ENCODE results near the gene HOXD4. TPM values are rescaled to one million over a fixed set of nuclear protein-coding genes. Genes with fewer than 3 reads are reported as not detected.

HOXD4 gene
- total and polyA plus RNA-seq, 3 experiments from 2014 or later: not detected

- POLR2A ChIA-PET: interaction anchor here (0.7 kb wide), 1 partner anchor 285 kb away, joined by 3 read pairs; no protein-coding TSS in a partner anchor
- H3K27me3 Mint-ChIP-seq: peaks cover 85 to 93% of the 10 kb centered on the region in 2 donors
- no peak overlapping the region for H3K27ac Mint-ChIP-seq
- Histone ChIP-seq H3K36me3 (ENCODE audit: insufficient read depth, low read length) (no peaks in the 10 kb centered on the region), H3K27ac (ENCODE audit: low read depth, low read length) (no peak overlapping the region), H3K4me1 (ENCODE audit: insufficient read depth, low read length) (peaks cover 29% of the 10 kb centered on the region), H3K4me3 (ENCODE audit: low read length) (no peak overlapping the region), H3K9me3 (ENCODE audit: low read length) (peaks cover 4% of the 10 kb centered on the region), H3K27me3 (ENCODE audit: insufficient read depth, low read length, poor library complexity, severe bottlenecking) (peaks cover 91% of the 10 kb centered on the region)
- peaks cover 12 to 32% (median 24%) of the 10 kb centered on the region in 5 donors for H3K9me3 Mint-ChIP-seq
- peaks cover 20 to 38% (median 38%) of the 10 kb centered on the region in 3 donors for H3K4me1 Mint-ChIP-seq
- H3K36me3 Mint-ChIP-seq: no peaks in the 10 kb centered on the region
- peak overlapping the region in 1 of 7 donors; percentile 64 for H3K4me3 Mint-ChIP-seq
- no peak for DNase-seq
- CTCF ChIA-PET: no interaction called here
Measured at GRCh38 chr2:176137906-176138305, 13.4 kb upstream of the HOXD4 start.

DNA sequence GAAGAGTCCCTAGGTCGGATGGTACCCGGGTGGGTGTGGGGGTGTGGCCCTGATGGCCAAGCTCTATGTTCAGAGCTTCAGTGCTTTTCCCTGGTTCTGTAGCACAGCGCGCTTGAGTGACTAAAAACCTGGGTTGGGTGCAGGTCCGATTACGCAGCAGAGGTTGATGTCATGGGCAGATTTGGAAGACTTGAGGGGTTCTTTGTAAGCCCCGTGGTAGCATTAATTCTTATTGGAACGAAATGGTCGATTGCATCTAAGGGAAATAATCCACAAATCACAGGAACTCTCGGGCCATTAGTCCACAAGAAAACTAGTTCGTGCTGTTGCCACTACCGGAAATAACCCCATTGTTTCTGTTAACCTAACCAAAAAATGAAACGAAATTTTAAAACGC is 12.8 kb upstream of the HOXD4 start:
- H3K27me3 Mint-ChIP-seq: peaks cover 81 to 93% of the 10 kb centered on the region in 2 donors

DNA sequence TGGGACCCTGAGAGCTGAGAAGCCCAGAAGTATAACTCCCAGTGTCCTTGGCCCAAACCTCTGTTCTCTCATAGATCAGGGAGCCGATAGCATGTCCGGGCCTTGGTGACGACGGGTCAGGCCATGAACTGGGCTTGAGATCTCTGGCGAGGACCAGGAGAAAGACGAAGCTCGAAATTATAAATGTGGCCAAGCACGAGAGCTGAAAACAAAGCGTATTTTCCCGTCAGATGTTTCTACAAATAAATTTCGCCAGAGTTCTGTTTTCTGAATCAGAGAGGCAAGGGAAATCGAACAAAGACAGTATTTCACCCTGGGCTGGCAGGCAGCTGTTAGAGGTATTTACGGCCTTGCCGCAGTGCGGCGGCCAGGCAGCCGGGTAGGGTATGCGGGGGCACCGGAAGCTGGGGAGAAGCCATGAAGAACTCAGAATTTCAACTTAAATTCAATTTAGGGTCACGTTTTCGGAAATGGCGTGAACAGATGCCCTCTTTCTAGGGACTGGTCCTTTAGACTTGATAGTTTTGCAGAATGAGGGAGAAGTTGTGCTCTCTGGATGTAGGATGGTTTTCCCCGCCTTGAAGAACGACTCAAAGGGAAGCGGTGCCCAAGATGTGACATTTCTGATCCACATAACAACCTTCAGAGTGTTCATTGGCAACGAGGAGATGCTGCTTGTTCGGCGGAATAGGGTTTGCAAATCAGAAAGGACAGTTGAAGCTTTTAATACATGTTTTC is 12.3 kb upstream of the HOXD4 start:
- CTCF ChIA-PET: interaction anchor here (0.6 to 3.6 kb wide), 5 partner anchors 12 to 498 kb away, joined by 3 to 19 read pairs (median 3); no protein-coding TSS in a partner anchor
- Mint-ChIP-seq H3K9me3 (peaks cover 12 to 30% (median 21%) of the 10 kb centered on the region in 5 donors), H3K27me3 (peaks cover 81 to 93% of the 10 kb centered on the region in 2 donors), H3K4me3 (peak overlapping the region in 4 of 7 donors; percentile 23 to 46 (median 42)), H3K27ac (peak overlapping the region in 3 of 8 donors; percentile 60 to 68 (median 67)), H3K4me1 (peaks cover 19 to 38% (median 38%) of the 10 kb centered on the region in 3 donors), H3K36me3 (no peaks in the 10 kb centered on the region)
- Histone ChIP-seq H3K27me3 (ENCODE audit: insufficient read depth, low read length, poor library complexity, severe bottlenecking) (peaks cover 91% of the 10 kb centered on the region), H3K4me1 (ENCODE audit: insufficient read depth, low read length) (peaks cover 29% of the 10 kb centered on the region), H3K4me3 (ENCODE audit: low read length) (no peak overlapping the region), H3K36me3 (ENCODE audit: insufficient read depth, low read length) (no peaks in the 10 kb centered on the region), H3K9me3 (ENCODE audit: low read length) (peaks cover 4% of the 10 kb centered on the region), H3K27ac (ENCODE audit: low read depth, low read length) (no peak overlapping the region)
- POLR2A ChIA-PET: no interaction called here
- no peak for DNase-seq

More for the DNA sequence above, 12.8 kb upstream of the HOXD4 start:
- no peaks in the 10 kb centered on the region for H3K36me3 ChIP-seq (ENCODE audit: insufficient read depth, low read length)
- H3K27me3 ChIP-seq (ENCODE audit: insufficient read depth, low read length, poor library complexity, severe bottlenecking): peaks cover 91% of the 10 kb centered on the region
- no peak overlapping the region for H3K4me3 ChIP-seq (ENCODE audit: low read length)
- CTCF ChIA-PET: interaction anchor here (2.5 to 3.6 kb wide), 2 partner anchors 11 to 316 kb away, joined by 9 to 19 read pairs; no protein-coding TSS in a partner anchor
- Mint-ChIP-seq H3K36me3 (no peaks in the 10 kb centered on the region), H3K4me3 (peak overlapping the region in 3 of 7 donors; percentile 14 to 64 (median 23)), H3K9me3 (peaks cover 12 to 32% (median 23%) of the 10 kb centered on the region in 5 donors), H3K27ac (peak overlapping the region in 3 of 8 donors; percentile 18 to 68 (median 67)), H3K4me1 (peaks cover 19 to 38% (median 38%) of the 10 kb centered on the region in 3 donors)
- H3K9me3 ChIP-seq (ENCODE audit: low read length): peaks cover 4% of the 10 kb centered on the region
- DNase-seq: no peak
- POLR2A ChIA-PET: no interaction called here
- peaks cover 29% of the 10 kb centered on the region for H3K4me1 ChIP-seq (ENCODE audit: insufficient read depth, low read length)
- no peak overlapping the region for H3K27ac ChIP-seq (ENCODE audit: low read depth, low read length)

- Mint-ChIP-seq H3K36me3 (peaks cover 0 to 2% (median 0%) of the 10 kb centered on the region in 3 donors), H3K4me3 (peak overlapping the region in 3 of 7 donors; percentile 41 to 65 (median 46)), H3K27me3 (peaks cover 86 to 91% of the 10 kb centered on the region in 2 donors), H3K9me3 (peaks cover 12 to 30% (median 21%) of the 10 kb centered on the region in 5 donors), H3K4me1 (peaks cover 19 to 38% (median 38%) of the 10 kb centered on the region in 3 donors), H3K27ac (peak overlapping the region in 2 of 8 donors; percentile 67 to 68)
- no peak for DNase-seq
- ChIA-PET CTCF (interaction anchor here (0.6 to 3.6 kb wide), 9 partner anchors 11 to 497 kb away, joined by 3 to 19 read pairs (median 3); partner anchors contain the start of gene HOXD4), POLR2A (interaction anchor here (0.6 kb wide), 1 partner anchor 11 kb away, joined by 4 read pairs; the partner anchor contains the start of gene HOXD4)
- Histone ChIP-seq H3K27me3 (ENCODE audit: insufficient read depth, low read length, poor library complexity, severe bottlenecking) (peaks cover 85% of the 10 kb centered on the region), H3K27ac (ENCODE audit: low read depth, low read length) (no peak overlapping the region), H3K4me3 (ENCODE audit: low read length) (no peak overlapping the region), H3K9me3 (ENCODE audit: low read length) (peaks cover 4% of the 10 kb centered on the region), H3K36me3 (ENCODE audit: insufficient read depth, low read length) (no peaks in the 10 kb centered on the region), H3K4me1 (ENCODE audit: insufficient read depth, low read length) (peaks cover 29% of the 10 kb centered on the region)
Measured at GRCh38 chr2:176139661-176140512, 11.5 kb upstream of the HOXD4 start.

DNA sequence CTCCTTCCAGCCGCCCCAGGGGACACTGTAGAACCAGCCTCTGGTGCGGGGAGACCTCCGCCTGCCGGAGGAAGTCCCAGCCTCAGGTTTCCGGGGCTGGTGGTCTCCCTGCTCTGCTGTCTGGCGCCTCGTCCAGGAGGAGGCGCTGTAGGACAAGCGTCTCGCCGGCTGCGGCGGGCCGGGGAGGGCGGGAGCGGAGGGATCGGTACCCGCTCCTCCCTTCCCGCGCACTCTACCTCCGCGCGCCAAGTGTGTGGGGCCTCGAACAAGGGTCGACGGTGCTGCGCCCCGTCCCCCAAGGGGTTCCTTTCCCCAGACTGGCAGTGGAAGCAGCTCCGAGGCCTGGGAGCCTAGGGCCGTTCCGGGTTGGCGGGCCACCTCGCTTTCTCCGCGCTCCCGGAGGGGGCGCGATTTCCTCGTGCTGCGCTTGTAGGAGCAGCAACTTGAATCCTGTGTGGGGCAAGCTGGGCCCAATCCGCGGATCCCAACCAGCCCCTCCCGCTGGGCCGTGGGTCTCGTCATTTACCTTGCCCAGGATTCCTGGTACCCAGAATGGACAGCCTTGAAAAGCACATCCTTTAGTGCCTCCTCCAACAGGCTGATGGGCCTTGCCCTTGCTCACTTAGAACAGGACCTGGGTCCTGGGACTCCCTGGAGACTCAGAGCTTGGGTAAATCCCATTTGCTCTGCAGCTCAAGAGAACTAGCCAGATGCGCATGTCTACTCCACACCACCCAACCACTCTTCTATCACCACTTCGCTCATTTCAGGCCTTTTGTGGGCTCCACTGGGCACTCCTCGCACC is 10.6 kb upstream of the HOXD4 start:
- Histone ChIP-seq H3K4me1 (ENCODE audit: insufficient read depth, low read length) (peaks cover 28% of the 10 kb centered on the region), H3K27me3 (ENCODE audit: insufficient read depth, low read length, poor library complexity, severe bottlenecking) (peaks cover 85% of the 10 kb centered on the region), H3K27ac (ENCODE audit: low read depth, low read length) (no peak overlapping the region), H3K9me3 (ENCODE audit: low read length) (peaks cover 4% of the 10 kb centered on the region), H3K4me3 (ENCODE audit: low read length) (no peak overlapping the region), H3K36me3 (ENCODE audit: insufficient read depth, low read length) (no peaks in the 10 kb centered on the region)
- Mint-ChIP-seq H3K27ac (peak overlapping the region in 2 of 8 donors; percentile 9 to 18), H3K36me3 (peaks cover 0 to 2% (median 0%) of the 10 kb centered on the region in 3 donors), H3K9me3 (peaks cover 12 to 22% (median 18%) of the 10 kb centered on the region in 5 donors), H3K27me3 (peaks cover 82 to 91% of the 10 kb centered on the region in 2 donors), H3K4me1 (peaks cover 17 to 33% (median 32%) of the 10 kb centered on the region in 3 donors), H3K4me3 (peak overlapping the region; percentile 12 to 54 (median 33))
- CTCF ChIA-PET: interaction anchor here (1.0 to 3.6 kb wide), 6 partner anchors 10 to 414 kb away, joined by 3 to 19 read pairs (median 4); partner anchors contain the start of gene HOXD4
- POLR2A ChIA-PET: interaction anchor here (0.6 kb wide), 1 partner anchor 11 kb away, joined by 4 read pairs; the partner anchor contains the start of gene HOXD4
- DNase-seq: peak; percentile 51 to 76 (median 60)

- Histone ChIP-seq H3K4me3 (ENCODE audit: low read length) (no peak overlapping the region), H3K27me3 (ENCODE audit: insufficient read depth, low read length, poor library complexity, severe bottlenecking) (peaks cover 77% of the 10 kb centered on the region), H3K27ac (ENCODE audit: low read depth, low read length) (no peak overlapping the region), H3K4me1 (ENCODE audit: insufficient read depth, low read length) (peaks cover 13% of the 10 kb centered on the region), H3K36me3 (ENCODE audit: insufficient read depth, low read length) (no peaks in the 10 kb centered on the region), H3K9me3 (ENCODE audit: low read length) (peaks cover 4% of the 10 kb centered on the region)
- Mint-ChIP-seq H3K9me3 (peaks cover 9 to 20% (median 18%) of the 10 kb centered on the region in 5 donors), H3K4me3 (peak overlapping the region in 1 of 7 donors; percentile 13), H3K27ac (no peak overlapping the region), H3K27me3 (peaks cover 81 to 92% of the 10 kb centered on the region in 2 donors), H3K4me1 (peaks cover 14 to 22% (median 21%) of the 10 kb centered on the region in 3 donors), H3K36me3 (peaks cover 0 to 2% (median 0%) of the 10 kb centered on the region in 3 donors)
- ChIA-PET POLR2A (no interaction called here), CTCF (interaction anchor here (1.8 kb wide), 1 partner anchor 15 kb away, joined by 6 read pairs; no protein-coding TSS in a partner anchor)
- no peak for DNase-seq
Measured at GRCh38 chr2:176142281-176142680, 9.1 kb upstream of the HOXD4 start.
